Peyer's patch (tissue), 4 donors: ENCODE measurements around the gene CNRIP1. TPM values are rescaled to one million over a fixed set of nuclear protein-coding genes. Genes with fewer than 3 reads are reported as not detected.

Experiments
- DNase-seq, 3 donors: peaks; one replicate each; pipeline ENCODE4 v3.0.0-alpha.2; 2017 to 2019
- H3K27ac ChIP-seq, 4 donors: fragments of 200-600 bp; sonication (generic); one replicate each; pipeline ENCODE4 v1.5.1; 2016 to 2019
- H3K27me3 ChIP-seq, 2 donors: fragments of 200-600 bp; sonication (generic); one replicate each; pipeline ENCODE4 v1.5.1; 2019
- H3K36me3 ChIP-seq, 3 donors: fragments of 200-600 bp; sonication (generic); one replicate each; pipeline ENCODE4 v1.5.1; 2016 to 2019
- H3K4me1 ChIP-seq, 4 donors: fragments of 200-600 bp; sonication (generic); one replicate each; pipeline ENCODE4 v1.5.1; 2016 to 2019
- H3K4me3 ChIP-seq, 4 donors: fragments of 200-600 bp; sonication (generic); 1 replicate in 3 of 4; 2 replicates in 1 of 4; pipeline ENCODE4 v1.5.1; 2016 to 2019; ENCODE audit warnings: mild to moderate bottlenecking in 1 of 4
- H3K9me3 ChIP-seq, 4 donors: fragments of 200-600 bp; sonication (generic); one replicate each; pipeline ENCODE4 v1.5.1; 2016 to 2019; ENCODE audit warnings: mild to moderate bottlenecking in 1 of 4
- CTCF ChIP-seq, 6 experiments: fragments of 450-650 bp in 4 of 6; fragments of 200-600 bp in 2 of 6; sonication (generic) in 1 of 6; IDR thresholded peaks; one replicate each; pipeline ENCODE4 v1.5.1; 2017 to 2019; ENCODE audit warnings: antibody characterized with exemption in 6 of 6, mild to moderate bottlenecking in 3 of 6, moderate library complexity in 1 of 6
- POLR2A ChIP-seq, 2 donors: fragments of 450-650 bp; IDR thresholded peaks; one replicate each; pipeline ENCODE4 v1.5.1; 2017; ENCODE audit warnings: antibody characterized with exemption in 2 of 2, mild to moderate bottlenecking in 2 of 2, moderate library complexity in 2 of 2
- total RNA-seq, 4 donors: library from RNA; depleted of rRNA; stranded (reverse); fragments of >200 nt; gene quantifications; one replicate each; pipeline ENCODE4 v1.1.0, GENCODE V29; 2016

CNRIP1 gene
- total RNA-seq = 10 to 100 TPM in 1 of 4 donors, 1 to 10 TPM in 3; 2.1 to 21.5 (median 4.8) TPM

GRCh38 chr2:68319398-68320117 is at the start of gene CNRIP1:
TSS of gene CNRIP1 (minus strand) at chr2:68319949. CDS start at chr2:68319400, 549 bp downstream.
- H3K4me3 ChIP-seq = peak within 1 kb of the TSS; percentile 52 to 67 (median 60)
- H3K36me3 ChIP-seq = no peaks in the 10 kb centered on the region
- DNase-seq = peak in 2 of 3 donors; percentile 57 to 62
- peaks cover 0 to 13% (median 6%) of the 10 kb centered on the region in 4 donors for H3K4me1 ChIP-seq
- H3K27ac ChIP-seq = peak within 1 kb of the TSS; percentile 72 to 93 (median 86)
- no peaks in the 10 kb centered on the region for H3K9me3 ChIP-seq
- TF ChIP-seq CTCF (IDR thresholded peaks at IDR 0.05) (no peak), POLR2A (IDR thresholded peaks at IDR 0.05) (peak in 1 of 2 donors; percentile 22)
- no peaks in the 10 kb centered on the region for H3K27me3 ChIP-seq

- Histone ChIP-seq H3K4me3 (no peak overlapping the region), H3K27me3 (no peaks in the 10 kb centered on the region), H3K27ac (no peak overlapping the region)
Observed at GRCh38 chr2:68369337-68369734, 49.6 kb upstream of the CNRIP1 start.

GRCh38 chr2:68368654-68369336 is 49.0 kb upstream of the CNRIP1 start:
- Histone ChIP-seq H3K9me3 (no peaks in the 10 kb centered on the region), H3K27me3 (no peaks in the 10 kb centered on the region), H3K4me3 (no peak overlapping the region), H3K27ac (peak overlapping the region in 2 of 4 donors; percentile 2 to 42), H3K4me1 (peaks cover 0 to 3% (median 0%) of the 10 kb centered on the region in 4 donors), H3K36me3 (no peaks in the 10 kb centered on the region)
- no peak for TF ChIP-seq POLR2A (IDR thresholded peaks at IDR 0.05)
- TF ChIP-seq CTCF (IDR thresholded peaks at IDR 0.05) = no peak
- DNase-seq = no peak

More at GRCh38 chr2:68369337-68369734, 49.6 kb upstream of the CNRIP1 start:
- DNase-seq = no peak
- TF ChIP-seq CTCF (IDR thresholded peaks at IDR 0.05) = no peak
- TF ChIP-seq POLR2A (IDR thresholded peaks at IDR 0.05) = no peak
- peaks cover 0 to 3% (median 0%) of the 10 kb centered on the region in 4 donors for H3K4me1 ChIP-seq
- no peaks in the 10 kb centered on the region for H3K36me3 ChIP-seq
- no peaks in the 10 kb centered on the region for H3K9me3 ChIP-seq

- H3K4me3 ChIP-seq = no peak overlapping the region
- no peaks in the 10 kb centered on the region for H3K9me3 ChIP-seq
- DNase-seq = no peak
- H3K27ac ChIP-seq = peak overlapping the region in 2 of 4 donors; percentile 2 to 42
- TF ChIP-seq CTCF (IDR thresholded peaks at IDR 0.05) (no peak), POLR2A (IDR thresholded peaks at IDR 0.05) (no peak)
- no peaks in the 10 kb centered on the region for H3K27me3 ChIP-seq
- H3K4me1 ChIP-seq = peaks cover 0 to 3% (median 0%) of the 10 kb centered on the region in 4 donors
- H3K36me3 ChIP-seq = no peaks in the 10 kb centered on the region
Observed at GRCh38 chr2:68367953-68368653, 48.4 kb upstream of the CNRIP1 start.

- peak overlapping the region; percentile 32 to 82 (median 60) for H3K27ac ChIP-seq
- peak overlapping the region; percentile 32 to 44 (median 36) for H3K4me3 ChIP-seq
- no peaks in the 10 kb centered on the region for H3K9me3 ChIP-seq
- no peaks in the 10 kb centered on the region for H3K4me1 ChIP-seq
- no peaks in the 10 kb centered on the region for H3K27me3 ChIP-seq
- TF ChIP-seq CTCF (IDR thresholded peaks at IDR 0.05) (no peak), POLR2A (IDR thresholded peaks at IDR 0.05) (no peak)
- no peaks in the 10 kb centered on the region for H3K36me3 ChIP-seq
- DNase-seq = peak in 2 of 3 donors; percentile 55 to 65
Observed at GRCh38 chr2:68366083-68366560, 46.4 kb upstream of the CNRIP1 start.
